NT2/D1 (cell line): ENCODE data around the gene DDX11.
"Not testable (repeated sequence)": the region's sequence is repeated elsewhere in the genome, so short reads cannot be mapped to it uniquely, and the experiment has no call there.

Experiments used
- DNase-seq: peaks from one replicate; pipeline ENCODE4 v3.0.0-alpha.2; 2011; ENCODE audit warnings: low read depth, low spot score
- H3K27me3 ChIP-seq: 2 replicates; pipeline ENCODE4 v1.6.0; 2011; ENCODE audit warnings: mild to moderate bottlenecking; ENCODE audit not compliant: insufficient read length, insufficient read depth
- H3K36me3 ChIP-seq: 2 replicates; pipeline ENCODE4 v1.6.1; 2011; ENCODE audit warnings: mild to moderate bottlenecking, low read length, mixed read lengths; ENCODE audit not compliant: insufficient read depth, insufficient read length
- H3K4me1 ChIP-seq: 2 replicates; pipeline ENCODE4 v1.5.1; 2011; ENCODE audit not compliant: insufficient read depth, insufficient read length
- H3K4me3 ChIP-seq: 2 replicates; pipeline ENCODE4 v1.5.1; 2011; ENCODE audit warnings: low read depth; ENCODE audit not compliant: insufficient read length
- H3K9ac ChIP-seq: 2 replicates; pipeline ENCODE4 v1.6.0; 2011; ENCODE audit warnings: low read depth; ENCODE audit not compliant: insufficient read length
- H3K9me3 ChIP-seq: 2 replicates; pipeline ENCODE4 v1.5.1; 2011; ENCODE audit warnings: mild to moderate bottlenecking, low read length; ENCODE audit not compliant: insufficient read depth
- SUZ12 ChIP-seq: IDR thresholded peaks from 2 replicates; pipeline ENCODE4 v1.6.1; 2011; ENCODE audit not compliant: insufficient read length, insufficient read depth; ENCODE audit errors: extremely low read depth
- YY1 ChIP-seq: IDR thresholded peaks from 2 replicates; pipeline ENCODE4 v1.6.1; 2011; ENCODE audit not compliant: insufficient read length, insufficient read depth
- ZNF274 ChIP-seq: IDR thresholded peaks from 2 replicates; pipeline ENCODE4 v1.6.1; 2011; ENCODE audit warnings: mild to moderate bottlenecking, low read depth, low read length

Gene DDX11

DNA sequence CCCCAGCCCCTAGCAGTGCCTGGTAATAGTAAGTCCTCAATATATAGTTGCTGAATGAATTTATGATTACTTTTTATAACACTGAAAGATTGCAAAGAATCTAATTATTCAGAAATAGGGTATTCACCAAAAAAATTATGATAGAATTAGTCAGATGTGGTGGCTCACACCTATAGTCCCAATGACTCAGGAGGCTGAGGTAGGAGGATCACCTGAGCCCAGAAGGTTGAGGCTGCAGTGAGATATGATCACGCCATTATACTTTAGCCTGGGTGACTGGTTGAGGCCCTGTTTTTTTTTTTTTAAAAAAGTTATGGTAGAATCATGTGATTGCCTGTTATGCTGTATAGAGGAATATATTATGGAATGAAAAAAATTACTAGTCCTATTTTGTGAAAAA lies 21.5 kb upstream of the DDX11 start:
- not testable (repeated sequence) for H3K4me1 ChIP-seq, H3K27me3 ChIP-seq, H3K4me3 ChIP-seq, DNase-seq, H3K9me3 ChIP-seq, H3K9ac ChIP-seq, H3K36me3 ChIP-seq

DNA sequence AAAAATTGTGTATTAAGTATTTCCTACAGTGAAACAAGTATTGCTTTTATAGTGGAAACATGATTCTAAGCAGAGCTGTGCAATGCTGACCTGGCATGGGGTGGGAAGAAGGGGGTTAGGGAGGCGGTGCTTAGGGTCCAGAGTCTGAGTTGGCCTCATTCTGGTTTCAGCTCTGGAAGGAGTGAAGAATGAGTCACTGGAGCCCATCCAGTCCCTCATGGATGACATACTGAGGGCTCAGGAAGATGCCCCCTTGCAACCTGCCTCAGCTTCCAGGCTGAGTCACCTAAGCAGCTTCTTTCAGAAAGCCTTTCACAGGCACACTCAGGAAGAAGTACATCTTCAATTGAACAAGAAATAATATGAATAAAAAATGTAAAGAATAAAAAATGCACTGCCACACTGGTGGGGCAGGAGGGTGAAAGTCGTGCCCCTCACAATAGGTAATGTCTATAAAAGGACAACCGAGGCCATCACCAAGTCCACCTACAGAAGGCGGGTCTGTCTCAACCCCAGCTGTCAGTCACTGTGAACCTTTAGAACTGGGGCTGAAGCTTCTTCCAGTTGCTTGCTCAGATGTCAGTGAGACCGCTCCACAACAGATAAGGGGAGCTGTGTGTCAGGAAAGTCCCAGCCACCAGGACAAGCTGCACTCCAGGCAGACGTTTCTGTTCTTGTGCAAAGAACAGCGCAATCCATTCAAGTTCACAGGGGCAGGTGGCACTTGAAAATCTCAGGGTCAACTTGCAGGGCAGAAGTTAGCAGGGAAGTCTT lies 20.8 kb upstream of the DDX11 start:
- DNase-seq, H3K4me1 ChIP-seq, H3K36me3 ChIP-seq, H3K9me3 ChIP-seq, H3K27me3 ChIP-seq, H3K4me3 ChIP-seq, H3K9ac ChIP-seq: not testable (repeated sequence)

DNA sequence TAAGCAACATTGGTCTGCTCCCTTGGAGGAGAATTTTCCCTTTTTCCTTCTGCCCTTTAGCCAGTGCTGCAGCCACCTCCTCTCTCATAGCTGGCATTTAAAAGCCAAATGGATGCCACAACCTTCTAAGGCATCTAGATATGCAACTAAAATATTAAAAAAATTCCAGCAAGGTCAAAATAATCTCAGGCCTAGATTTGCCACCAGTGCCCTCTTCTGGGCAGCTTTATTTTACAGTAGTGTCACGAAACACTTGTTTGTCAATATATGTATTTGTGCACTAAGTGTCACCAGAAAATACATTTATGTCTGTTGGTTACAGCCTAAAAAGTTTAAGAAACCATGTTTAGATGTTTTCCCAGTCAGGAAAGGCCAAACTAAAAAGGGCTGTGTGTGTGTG lies 19.7 kb upstream of the DDX11 start:
- H3K4me3 ChIP-seq, H3K4me1 ChIP-seq, H3K9ac ChIP-seq, H3K27me3 ChIP-seq, DNase-seq, H3K9me3 ChIP-seq, H3K36me3 ChIP-seq: not testable (repeated sequence)

DNA sequence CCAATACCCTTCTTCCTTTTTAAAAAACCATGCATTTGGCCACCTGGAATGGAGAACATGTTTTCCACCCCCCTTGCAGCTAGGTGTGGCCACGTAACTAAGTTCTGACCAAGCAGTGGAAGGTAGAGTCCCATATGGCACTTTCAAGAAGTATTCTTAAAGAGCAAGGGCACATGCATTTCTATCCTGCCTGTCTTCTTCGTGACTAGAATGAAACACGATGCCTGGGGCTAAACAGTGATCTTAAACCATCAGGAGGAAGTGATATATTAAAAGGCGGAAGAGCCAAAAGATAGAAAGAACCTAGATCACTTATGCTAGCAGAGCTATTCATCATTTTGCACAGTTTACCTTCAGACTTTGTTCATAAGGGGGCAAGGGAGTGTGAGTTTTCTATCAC lies 16.0 kb upstream of the DDX11 start:
- Histone ChIP-seq H3K36me3 (peaks cover 2% of the 10 kb centered on the region), H3K4me1 (no peaks in the 10 kb centered on the region), H3K4me3 (no peak overlapping the region), H3K9me3 (no peaks in the 10 kb centered on the region), H3K27me3 (no peaks in the 10 kb centered on the region), H3K9ac (no peak overlapping the region)
- no peak for DNase-seq
- TF ChIP-seq YY1 (no peak), SUZ12 (no peak), ZNF274 (no peak)

DNA sequence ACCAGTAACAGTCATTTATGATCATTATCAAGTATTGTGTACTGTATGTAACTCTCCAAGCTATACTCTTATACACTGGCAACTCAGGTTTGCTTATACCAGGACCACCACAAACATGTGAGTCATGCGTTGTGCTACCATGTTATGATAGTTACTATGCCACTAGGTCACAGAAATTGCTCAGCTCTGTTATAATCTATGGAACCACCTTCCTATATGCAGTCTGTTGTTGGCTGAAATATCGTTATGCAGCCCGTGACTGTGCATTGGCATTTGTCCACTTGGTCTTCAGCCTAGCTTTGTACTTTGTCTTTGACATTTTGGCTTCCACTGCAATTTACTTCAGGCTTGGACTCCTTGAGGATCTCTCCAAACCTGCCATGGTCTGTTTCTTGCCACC lies 7.5 kb upstream of the DDX11 start:
- H3K9me3 ChIP-seq, H3K9ac ChIP-seq, H3K36me3 ChIP-seq, H3K4me3 ChIP-seq, DNase-seq, H3K27me3 ChIP-seq, H3K4me1 ChIP-seq: not testable (repeated sequence)

DNA sequence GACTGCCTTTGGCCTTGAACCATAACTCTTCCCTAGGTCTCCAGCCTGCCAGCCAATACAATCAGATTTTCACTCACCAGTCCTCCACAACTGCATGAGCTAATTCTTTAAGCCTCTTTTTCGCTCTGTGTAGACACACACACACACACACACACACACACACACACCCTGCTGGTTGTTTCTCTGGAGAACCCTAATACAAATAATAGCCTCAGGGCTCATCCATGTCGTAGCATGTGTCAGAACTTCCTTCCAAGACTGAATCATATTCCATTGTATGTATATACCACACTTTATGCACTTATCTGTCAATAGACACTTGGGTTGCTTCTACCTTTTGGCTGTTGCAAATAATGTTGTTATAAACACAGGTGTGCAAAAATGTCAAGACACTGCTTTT lies 6.0 kb upstream of the DDX11 start:
- H3K27me3 ChIP-seq, result not testable (repeated sequence)

DNA sequence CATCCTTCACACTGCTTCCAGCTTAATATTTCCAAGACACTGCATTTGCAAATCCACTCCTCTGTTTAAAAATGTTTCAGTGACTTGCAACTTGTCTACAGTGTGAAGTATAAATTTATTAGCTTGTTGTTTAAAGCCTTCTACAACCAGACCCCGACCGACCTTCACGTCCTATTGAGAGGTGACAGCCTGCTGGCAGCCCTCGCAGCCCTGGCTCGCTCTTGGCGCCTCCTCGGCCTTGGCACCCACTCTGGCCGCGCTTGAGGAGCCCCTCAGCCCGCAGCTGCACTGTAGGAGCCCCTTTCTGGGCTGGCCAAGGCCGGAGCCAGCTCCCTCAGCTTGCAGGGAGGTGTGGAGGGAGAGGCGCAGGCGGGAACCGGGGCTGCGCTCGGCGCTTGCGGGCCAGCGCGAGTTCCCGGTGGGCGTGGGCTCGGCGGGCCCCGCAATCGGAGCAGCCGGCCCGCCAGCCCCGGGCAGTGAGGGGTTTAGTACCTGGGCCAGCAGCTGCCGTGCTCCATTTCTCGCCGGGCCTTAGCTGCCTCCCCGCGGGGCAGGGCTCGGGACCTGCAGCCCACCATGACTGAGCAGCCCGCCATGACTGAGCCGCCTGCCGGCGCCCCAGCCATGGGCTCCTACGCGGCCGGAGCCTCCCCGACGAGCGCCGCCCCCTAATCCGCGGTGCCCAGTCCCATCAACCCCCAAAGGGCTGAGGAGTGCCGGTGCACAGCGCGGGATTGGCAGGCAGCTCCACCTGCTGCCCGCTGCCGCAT lies 2.5 kb upstream of the DDX11 start:
- H3K4me1 ChIP-seq, H3K4me3 ChIP-seq, H3K27me3 ChIP-seq, H3K9me3 ChIP-seq, DNase-seq, H3K9ac ChIP-seq, H3K36me3 ChIP-seq: not testable (repeated sequence)

More for the DNA sequence above, 6.0 kb upstream of the DDX11 start:
- H3K9me3 ChIP-seq, H3K36me3 ChIP-seq, DNase-seq, H3K4me1 ChIP-seq, H3K9ac ChIP-seq, H3K4me3 ChIP-seq: not testable (repeated sequence)

DNA sequence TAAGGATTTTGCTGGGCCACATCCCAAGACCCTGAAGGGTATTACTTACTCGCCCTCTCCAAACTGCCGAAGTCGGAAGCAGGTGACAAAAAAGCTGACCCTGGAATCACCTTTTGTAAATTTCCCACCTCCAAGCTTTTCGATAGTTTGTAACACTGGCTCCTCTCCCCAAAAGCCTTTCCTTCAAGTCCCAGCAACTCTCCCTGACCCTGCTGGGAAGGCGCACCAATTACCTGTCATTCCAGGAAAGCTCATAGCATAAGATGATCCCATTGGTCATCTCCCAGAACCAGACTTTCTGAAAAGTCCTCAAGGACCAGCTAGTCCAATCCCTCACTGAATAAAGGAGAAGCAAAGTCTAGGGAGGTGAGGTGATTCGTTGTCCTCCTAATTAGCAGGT lies 698 bp upstream of the DDX11 start:
- peak overlapping the region; percentile 79 for H3K4me3 ChIP-seq
- not testable (repeated sequence) for DNase-seq, H3K4me1 ChIP-seq, H3K9me3 ChIP-seq, H3K27me3 ChIP-seq, H3K36me3 ChIP-seq
- H3K9ac ChIP-seq, result peak overlapping the region; percentile 23

DNA sequence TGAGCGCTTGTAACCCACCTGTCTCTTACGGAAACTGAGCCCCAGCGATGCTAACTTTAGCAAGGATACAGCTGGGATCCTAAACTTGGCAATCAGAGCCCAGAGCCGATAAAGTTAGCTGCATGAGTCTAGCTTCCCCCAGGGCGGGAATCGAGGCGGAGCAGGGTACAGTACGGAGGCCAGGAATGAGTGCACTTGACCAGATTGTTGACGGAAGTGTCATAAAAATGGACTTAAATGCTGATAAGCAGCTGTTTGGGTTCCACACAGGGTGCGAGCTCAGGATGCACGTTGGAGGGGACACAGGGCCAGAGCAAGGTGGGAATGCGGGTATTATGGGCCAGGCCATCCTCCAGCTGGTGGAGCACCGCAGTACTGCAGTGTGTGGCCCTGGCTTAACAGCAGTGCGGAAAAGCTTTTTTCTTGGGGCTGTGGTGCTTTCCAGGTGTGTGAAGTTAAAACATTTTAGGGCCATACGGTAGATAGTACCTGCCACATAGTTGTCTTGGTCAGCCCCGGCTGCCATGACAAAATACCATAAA lies 744 bp downstream of the DDX11 start:
- DNase-seq, result peak; percentile 25
- not testable (repeated sequence) for H3K4me1 ChIP-seq, H3K9me3 ChIP-seq, H3K27me3 ChIP-seq
- peak overlapping the region; percentile 84 for H3K9ac ChIP-seq
- H3K4me3 ChIP-seq, result peak overlapping the region; percentile 79
- peaks cover 16% of the 10 kb centered on the region for H3K36me3 ChIP-seq

DNA sequence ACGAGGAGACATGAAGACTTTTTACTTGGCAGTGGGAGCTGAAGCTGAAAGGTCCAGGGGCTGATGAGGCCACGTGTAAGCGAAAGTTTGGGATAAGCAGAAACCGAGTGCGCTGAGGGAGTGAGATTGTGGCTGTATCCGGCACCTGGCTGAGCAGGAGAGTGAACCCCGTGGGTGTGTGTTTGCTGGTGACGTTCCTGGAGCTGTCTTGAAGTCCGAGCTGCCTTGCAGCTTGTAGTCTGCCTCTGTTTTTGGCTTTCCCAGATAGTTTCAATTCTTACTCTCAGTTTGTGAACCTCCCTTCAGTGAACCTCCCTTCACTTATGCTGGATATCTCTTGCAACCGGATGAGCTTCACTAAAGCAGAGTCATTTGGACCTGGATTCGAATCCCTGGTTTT lies 2.5 kb downstream of the DDX11 start:
- not testable (repeated sequence) for H3K9me3 ChIP-seq, H3K4me1 ChIP-seq, H3K4me3 ChIP-seq, H3K27me3 ChIP-seq, DNase-seq, H3K9ac ChIP-seq
- peaks cover 25% of the 10 kb centered on the region for H3K36me3 ChIP-seq

DNA sequence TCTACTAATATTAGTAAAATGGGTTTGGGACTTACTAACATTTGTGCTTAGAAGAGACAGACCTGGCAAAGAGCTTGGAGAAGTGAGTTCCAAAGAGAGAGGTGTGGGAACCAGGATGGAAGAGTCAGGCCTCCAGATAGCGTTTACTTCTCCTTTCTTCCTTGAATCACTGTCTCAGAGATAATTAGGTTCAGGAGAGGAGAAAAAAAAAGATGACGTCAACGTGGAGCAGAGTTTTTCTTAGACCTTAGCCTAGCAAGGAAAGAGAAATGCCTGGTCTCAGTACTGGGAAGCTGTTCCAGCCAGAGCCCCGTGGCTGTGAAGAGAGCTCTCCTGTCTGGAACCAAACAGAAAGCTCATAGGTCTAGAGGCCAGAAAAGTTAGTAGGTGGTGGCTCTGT lies 3.4 kb downstream of the DDX11 start:
- not testable (repeated sequence) for H3K9ac ChIP-seq, H3K9me3 ChIP-seq, H3K4me1 ChIP-seq, H3K27me3 ChIP-seq, H3K4me3 ChIP-seq, DNase-seq
- peaks cover 28% of the 10 kb centered on the region for H3K36me3 ChIP-seq
